K562 (cell line): ENCODE measurements around the gene RPL29. TPM values are rescaled to one million over a fixed set of nuclear protein-coding genes. Genes with fewer than 3 reads are reported as not detected.

ENCODE experiments used
- ARHGAP35 ChIP-seq: fragments of 450-650 bp; IDR thresholded peaks from 2 replicates; pipeline ENCODE4 v1.6.1; 2018; ENCODE audit not compliant: partially characterized antibody
- CCNT2 ChIP-seq: IDR thresholded peaks from 2 replicates; pipeline ENCODE4 v1.6.1; 2011; ENCODE audit warnings: borderline replicate concordance, low read depth, mild to moderate bottlenecking, moderate library complexity, mixed read lengths, low read length; ENCODE audit not compliant: insufficient read length; ENCODE audit errors: extremely low read depth
- CREM ChIP-seq: IDR thresholded peaks from 2 replicates; pipeline ENCODE4 v1.6.1; 2014; ENCODE audit warnings: antibody characterized with exemption, low read depth
- ELF4 ChIP-seq: fragments of 450-650 bp; formaldehyde crosslinking; IDR thresholded peaks from 2 replicates; pipeline ENCODE4 v1.4.0; 2022; ENCODE audit warnings: missing genetic modification characterization
- GABPA ChIP-seq: fragments of 200-800 bp; sonication (Bioruptor generic); conservative IDR thresholded peaks from 2 replicates; pipeline ENCODE4 v1.6.1; 2016; ENCODE audit warnings: low read depth, missing genetic modification characterization, missing compliant biosample characterization
- HCFC1 ChIP-seq: IDR thresholded peaks from 2 replicates; pipeline ENCODE4 v1.6.1; 2012; ENCODE audit warnings: low read depth, low read length, improper control_type of control experiment
- MAZ ChIP-seq, 2 experiments: fragments of 450-650 bp in 1 of 2; sonication (generic) in 1 of 2; formaldehyde crosslinking; IDR thresholded peaks in 1 of 2; conservative IDR thresholded peaks in 1 of 2; 2 replicates each; pipeline versions ENCODE4 v1.4.0 to v1.5.0; 2020; ENCODE audit warnings: mild to moderate bottlenecking in 1 of 2, missing genetic modification reagents in 1 of 2
- POLR2A ChIP-seq: fragments of 450-650 bp; conservative IDR thresholded peaks from 2 replicates; pipeline ENCODE4 v1.6.1; 2016
- RB1 ChIP-seq: fragments of 450-650 bp; IDR thresholded peaks from 2 replicates; pipeline ENCODE4 v1.6.1; 2017; ENCODE audit warnings: low read depth, mild to moderate bottlenecking
- SMAD4 ChIP-seq: fragments of 250-450 bp; sonication (Bioruptor Pico); conservative IDR thresholded peaks from 2 replicates; pipeline ENCODE4 v1.8.0; 2021; ENCODE audit warnings: inconsistent platforms, mild to moderate bottlenecking, moderate library complexity
- TAF1 ChIP-seq: IDR thresholded peaks from 2 replicates; pipeline ENCODE4 v1.6.1; 2011; ENCODE audit warnings: mild to moderate bottlenecking, low read length, moderate library complexity; ENCODE audit not compliant: insufficient read depth, control insufficient read depth, severe bottlenecking; ENCODE audit errors: extremely low read depth
- ZBTB1 ChIP-seq: sonication (generic); formaldehyde crosslinking; IDR thresholded peaks from 2 replicates; pipeline ENCODE4 v1.8.1; 2023; ENCODE audit warnings: missing genetic modification reagents, low read depth, mild to moderate bottlenecking, borderline replicate concordance
- ZKSCAN1 ChIP-seq: fragments of 150-350 bp; IDR thresholded peaks from 2 replicates; pipeline ENCODE4 v1.6.1; 2016; ENCODE audit warnings: low read depth, low read length
- polyA plus RNA-seq, 8 experiments: library from polyadenylated mRNA; depleted of rRNA in 4 of 8; stranded (reverse) in 5 of 8; unstranded in 3 of 8; fragments of >200 nt; fragmentation: Nextera tagmentation in 2 of 8; fragmentation: Illumina TruSeq in 1 of 8; extraction: Ambion mirVana in 2 of 8; extraction: Trizol in 1 of 8; gene quantifications; 2 replicates each; pipeline versions ENCODE4 v1.2.1 to v1.2.3, GENCODE V29; 2011 to 2014; ENCODE audit warnings: inconsistent platforms in 1 of 8, missing spikeins in 1 of 8
- total RNA-seq, 7 experiments: library from RNA; depleted of rRNA in 6 of 7; stranded (reverse); fragments of >200 nt in 6 of 7; fragmentation: Illumina TruSeq in 2 of 7; extraction: Trizol in 2 of 7; gene quantifications; 2 replicates each; pipeline versions ENCODE4 v1.2.1 to v1.2.3, GENCODE V29; 2011 to 2021; ENCODE audit warnings: low replicate concordance in 1 of 7
- TF ChIP-seq, protein P1 (sequence below), 2 experiments: fragments of 450-650 bp in 1 of 2; sonication (generic) in 1 of 2; formaldehyde crosslinking in 1 of 2; IDR thresholded peaks; 2 replicates each; pipeline versions ENCODE4 v1.7.1 to v1.9.0; 2016 to 2022; ENCODE audit warnings: inconsistent platforms in 1 of 2, mild to moderate bottlenecking in 1 of 2, missing genetic modification reagents in 1 of 2
- TF ChIP-seq, protein P2 (sequence below): fragments of 250-450 bp; sonication (Bioruptor Pico); IDR thresholded peaks from 2 replicates; pipeline ENCODE4 v1.4.0; 2020
- TF ChIP-seq, protein P3 (sequence below): sonication (generic); formaldehyde crosslinking; IDR thresholded peaks from 2 replicates; pipeline ENCODE4 v1.9.0; 2022; ENCODE audit warnings: mild to moderate bottlenecking, missing genetic modification reagents

RPL29 gene
- total and polyA plus RNA-seq, 9 of the 15 experiments (the other 6 are each of a cell fraction or from before 2014, with no cell fraction given): 568 to 1,475 (median 1,104) TPM

DNA sequence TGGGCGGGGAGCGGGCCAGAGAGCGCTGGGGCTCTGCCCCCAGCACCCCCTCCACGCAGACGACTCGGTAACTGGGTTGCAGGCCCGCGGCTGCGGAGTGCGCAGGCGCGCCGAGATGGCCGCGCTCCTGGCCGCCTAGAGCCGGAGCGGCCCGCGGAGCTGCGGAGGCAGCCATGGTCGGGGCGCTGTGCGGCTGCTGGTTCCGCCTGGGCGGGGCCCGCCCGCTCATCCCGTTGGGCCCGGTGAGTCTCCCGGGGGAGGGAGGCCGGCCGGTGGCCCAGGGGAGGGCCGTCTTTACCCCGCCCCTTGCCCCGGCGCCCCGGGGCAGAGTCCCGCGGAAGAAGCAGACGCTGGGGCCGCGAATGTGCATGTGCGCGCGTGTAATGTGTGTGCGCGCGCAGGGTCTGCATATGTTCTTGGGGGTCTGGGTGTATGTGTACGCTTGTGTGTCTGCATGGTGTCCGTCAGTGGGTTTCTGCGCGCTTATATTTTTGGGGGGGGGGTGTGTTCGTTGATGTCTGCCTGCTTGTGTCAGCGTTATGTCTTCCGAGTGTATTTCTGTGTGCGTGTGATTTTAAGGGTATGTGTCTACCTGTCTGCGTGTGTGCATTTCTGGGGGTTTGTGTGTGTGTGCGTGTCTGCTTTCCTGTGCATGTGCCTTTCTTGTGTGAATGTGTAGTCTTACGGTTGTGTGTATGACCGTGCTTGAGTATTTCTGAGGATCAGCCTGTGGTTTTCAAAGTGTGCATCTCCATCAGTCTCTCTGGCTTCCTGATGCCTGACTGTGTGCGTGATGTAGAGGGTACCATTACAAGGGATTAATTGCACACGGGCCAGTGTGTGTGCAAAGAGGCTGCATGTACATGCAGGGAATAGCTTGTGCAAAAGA lies 20.5 kb downstream of the RPL29 start, which contains the start of gene ABHD14A (continued):
- TF ChIP-seq, protein P1, sequence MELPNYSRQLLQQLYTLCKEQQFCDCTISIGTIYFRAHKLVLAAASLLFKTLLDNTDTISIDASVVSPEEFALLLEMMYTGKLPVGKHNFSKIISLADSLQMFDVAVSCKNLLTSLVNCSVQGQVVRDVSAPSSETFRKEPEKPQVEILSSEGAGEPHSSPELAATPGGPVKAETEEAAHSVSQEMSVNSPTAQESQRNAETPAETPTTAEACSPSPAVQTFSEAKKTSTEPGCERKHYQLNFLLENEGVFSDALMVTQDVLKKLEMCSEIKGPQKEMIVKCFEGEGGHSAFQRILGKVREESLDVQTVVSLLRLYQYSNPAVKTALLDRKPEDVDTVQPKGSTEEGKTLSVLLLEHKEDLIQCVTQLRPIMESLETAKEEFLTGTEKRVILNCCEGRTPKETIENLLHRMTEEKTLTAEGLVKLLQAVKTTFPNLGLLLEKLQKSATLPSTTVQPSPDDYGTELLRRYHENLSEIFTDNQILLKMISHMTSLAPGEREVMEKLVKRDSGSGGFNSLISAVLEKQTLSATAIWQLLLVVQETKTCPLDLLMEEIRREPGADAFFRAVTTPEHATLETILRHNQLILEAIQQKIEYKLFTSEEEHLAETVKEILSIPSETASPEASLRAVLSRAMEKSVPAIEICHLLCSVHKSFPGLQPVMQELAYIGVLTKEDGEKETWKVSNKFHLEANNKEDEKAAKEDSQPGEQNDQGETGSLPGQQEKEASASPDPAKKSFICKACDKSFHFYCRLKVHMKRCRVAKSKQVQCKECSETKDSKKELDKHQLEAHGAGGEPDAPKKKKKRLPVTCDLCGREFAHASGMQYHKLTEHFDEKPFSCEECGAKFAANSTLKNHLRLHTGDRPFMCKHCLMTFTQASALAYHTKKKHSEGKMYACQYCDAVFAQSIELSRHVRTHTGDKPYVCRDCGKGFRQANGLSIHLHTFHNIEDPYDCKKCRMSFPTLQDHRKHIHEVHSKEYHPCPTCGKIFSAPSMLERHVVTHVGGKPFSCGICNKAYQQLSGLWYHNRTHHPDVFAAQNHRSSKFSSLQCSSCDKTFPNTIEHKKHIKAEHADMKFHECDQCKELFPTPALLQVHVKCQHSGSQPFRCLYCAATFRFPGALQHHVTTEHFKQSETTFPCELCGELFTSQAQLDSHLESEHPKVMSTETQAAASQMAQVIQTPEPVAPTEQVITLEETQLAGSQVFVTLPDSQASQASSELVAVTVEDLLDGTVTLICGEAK (IDR thresholded peaks at IDR 0.05): peak; percentile 57
- TF ChIP-seq, protein P1 (CRISPR knock-in tag; IDR thresholded peaks at IDR 0.05): no peak
- TF ChIP-seq CCNT2: peak; percentile 60
- TF ChIP-seq ZBTB1 (CRISPR knock-in tag): no peak
- TF ChIP-seq GABPA (tag): no peak
- TF ChIP-seq ELF4 (CRISPR knock-in tag): peak; percentile 56; the same call in 1 of the 2 replicates
- TF ChIP-seq, protein P2, sequence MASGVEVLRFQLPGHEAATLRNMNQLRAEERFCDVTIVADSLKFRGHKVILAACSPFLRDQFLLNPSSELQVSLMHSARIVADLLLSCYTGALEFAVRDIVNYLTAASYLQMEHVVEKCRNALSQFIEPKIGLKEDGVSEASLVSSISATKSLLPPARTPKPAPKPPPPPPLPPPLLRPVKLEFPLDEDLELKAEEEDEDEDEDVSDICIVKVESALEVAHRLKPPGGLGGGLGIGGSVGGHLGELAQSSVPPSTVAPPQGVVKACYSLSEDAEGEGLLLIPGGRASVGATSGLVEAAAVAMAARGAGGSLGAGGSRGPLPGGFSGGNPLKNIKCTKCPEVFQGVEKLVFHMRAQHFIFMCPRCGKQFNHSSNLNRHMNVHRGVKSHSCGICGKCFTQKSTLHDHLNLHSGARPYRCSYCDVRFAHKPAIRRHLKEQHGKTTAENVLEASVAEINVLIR (CRISPR knock-in tag): no peak
- TF ChIP-seq SMAD4 (CRISPR knock-in tag): peak; percentile 21
- peak; percentile 61 for TF ChIP-seq TAF1
- TF ChIP-seq CREM: peak; percentile 2; the same call in 1 of the 2 replicates
- peak; percentile 79; the same call in 1 of the 2 replicates for TF ChIP-seq ZKSCAN1
- TF ChIP-seq RB1: peak; percentile 41; the same call in 1 of the 2 replicates
- peak; percentile 70 for TF ChIP-seq POLR2A
- TF ChIP-seq MAZ (CRISPR knock-in tag; conservative IDR thresholded peaks at IDR 0.05 in 1 of 2, IDR thresholded peaks at IDR 0.05 in 1 of 2): peak in 1 of 2 experiments; percentile 37; a peak in 2 of 4 replicates
- TF ChIP-seq, protein P3, sequence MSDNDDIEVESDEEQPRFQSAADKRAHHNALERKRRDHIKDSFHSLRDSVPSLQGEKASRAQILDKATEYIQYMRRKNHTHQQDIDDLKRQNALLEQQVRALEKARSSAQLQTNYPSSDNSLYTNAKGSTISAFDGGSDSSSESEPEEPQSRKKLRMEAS (CRISPR knock-in tag): 0 out of 2 replicates have a peak, but pooled peaks have one; percentile 38
- peak; percentile 49 for TF ChIP-seq ARHGAP35
- peak; percentile 10; the same call in 1 of the 2 replicates for TF ChIP-seq HCFC1
